ENCODE data around the gene NEK7.
"Not testable (repeated sequence)": the region's sequence is repeated elsewhere in the genome, so short reads cannot be mapped to it uniquely, and the experiment has no call there.

NEK7 gene

DNA sequence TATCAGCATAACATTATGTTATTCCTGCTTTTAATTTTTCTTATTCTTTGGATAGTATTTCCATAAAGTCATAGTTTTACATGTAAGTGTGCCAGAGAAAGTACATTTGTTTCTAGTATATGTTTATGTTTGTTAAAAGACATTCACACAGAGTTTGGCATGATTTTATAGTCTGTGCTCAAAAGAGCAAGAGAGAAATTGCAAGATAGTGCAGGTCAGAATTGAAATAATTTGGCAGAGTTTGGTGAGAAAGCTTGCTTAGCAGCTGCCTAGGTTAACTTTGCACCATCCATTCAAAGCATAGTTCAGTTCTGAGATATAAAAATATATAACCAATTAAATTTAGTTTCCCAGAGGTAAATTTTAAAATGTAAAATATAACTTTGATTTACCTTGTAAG, 17.0 kb downstream of the NEK7 start:
- DNase-seq: no peak

DNA sequence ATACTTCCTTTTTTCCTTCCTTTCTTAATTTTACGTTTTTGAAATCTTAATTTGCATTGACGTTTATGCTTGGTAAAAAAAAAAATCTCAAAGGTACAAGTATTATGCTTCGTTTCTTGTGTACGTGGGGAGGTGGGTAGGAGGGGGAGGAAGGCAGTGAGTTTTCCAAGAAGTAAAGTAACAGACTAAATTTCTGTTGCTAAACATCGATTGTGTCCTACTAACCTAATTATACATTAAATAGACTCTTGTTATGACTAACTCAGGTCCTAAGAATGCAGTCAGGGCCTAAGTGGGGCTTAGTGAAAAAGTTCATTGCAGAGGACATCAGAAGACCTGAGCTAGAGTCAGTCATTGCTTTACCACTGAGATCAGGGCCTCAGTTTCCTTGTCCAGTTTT, 17.5 kb downstream of the NEK7 start:
- no peak for DNase-seq

DNA sequence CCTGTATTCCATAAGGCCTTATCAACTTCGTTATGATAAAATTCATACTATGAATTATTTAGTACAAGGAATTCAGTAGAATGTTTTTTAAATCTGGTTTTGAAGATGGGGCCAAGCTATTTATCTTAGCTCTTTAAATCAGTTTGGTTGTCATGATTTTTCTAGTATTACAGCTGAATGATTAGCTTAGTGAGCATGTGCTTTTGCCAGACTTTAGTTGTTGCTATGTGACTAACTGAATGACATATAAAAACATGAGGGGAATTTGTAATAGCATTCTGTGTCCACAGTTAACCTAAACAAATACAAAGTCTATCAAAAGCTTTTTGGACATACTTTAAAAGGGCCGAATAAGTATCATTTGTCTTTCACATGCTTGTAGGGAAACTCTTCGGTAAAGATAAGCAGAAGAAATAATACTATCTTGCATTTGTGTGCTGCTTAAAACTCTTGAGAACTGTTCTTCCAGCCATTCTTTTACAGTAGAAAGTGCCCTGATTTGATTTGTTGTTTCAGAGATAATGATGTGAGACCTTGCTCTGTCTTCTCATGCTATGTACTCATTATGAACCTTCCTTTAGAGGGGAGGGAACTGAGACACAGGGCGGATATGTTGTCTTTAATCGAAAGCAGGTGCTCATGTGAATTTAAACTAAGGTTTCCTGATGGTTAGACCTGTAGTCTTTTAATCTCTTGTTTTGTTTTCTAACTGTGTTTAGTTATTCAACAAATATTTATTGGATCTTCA, 18.8 kb downstream of the NEK7 start:
- no peak for DNase-seq

DNA sequence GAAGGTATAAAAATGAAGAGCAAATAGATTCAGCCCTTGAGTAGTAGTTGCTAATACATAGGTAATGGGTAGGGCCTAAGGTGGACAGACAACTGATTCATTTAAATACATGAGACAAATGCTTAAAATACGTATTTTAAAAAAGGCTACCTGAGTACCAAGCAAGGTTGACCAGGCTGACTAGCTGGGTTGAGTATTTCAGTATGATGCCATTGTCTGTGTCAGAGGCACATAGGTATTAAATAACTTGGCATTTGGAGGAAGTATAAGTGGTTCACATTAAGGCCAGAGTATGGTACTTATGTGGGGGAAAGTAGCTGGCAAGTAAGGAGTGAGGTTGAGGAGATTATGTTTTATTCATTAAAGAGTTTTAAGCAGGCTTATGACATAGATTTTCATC, 19.4 kb downstream of the NEK7 start:
- DNase-seq: no peak

DNA sequence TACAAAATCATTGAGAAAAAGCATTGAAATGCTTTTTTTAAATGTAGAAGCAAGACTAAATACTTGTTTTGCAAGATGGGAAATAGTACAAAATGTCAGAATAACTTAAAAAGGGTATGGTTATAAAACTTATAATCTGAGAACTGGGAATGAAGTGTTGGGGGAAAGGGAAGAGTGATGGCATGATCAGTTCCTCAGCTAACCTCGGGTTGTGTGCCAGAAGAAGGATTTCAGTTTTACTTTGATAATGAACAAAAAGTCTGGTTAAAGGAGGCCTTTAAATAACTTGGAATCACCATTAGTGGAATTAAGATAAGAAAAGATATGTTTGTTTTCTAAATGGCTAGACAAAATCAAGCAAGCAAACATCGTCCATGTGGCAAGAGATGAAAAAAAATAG, 20.7 kb downstream of the NEK7 start:
- no peak for DNase-seq

DNA sequence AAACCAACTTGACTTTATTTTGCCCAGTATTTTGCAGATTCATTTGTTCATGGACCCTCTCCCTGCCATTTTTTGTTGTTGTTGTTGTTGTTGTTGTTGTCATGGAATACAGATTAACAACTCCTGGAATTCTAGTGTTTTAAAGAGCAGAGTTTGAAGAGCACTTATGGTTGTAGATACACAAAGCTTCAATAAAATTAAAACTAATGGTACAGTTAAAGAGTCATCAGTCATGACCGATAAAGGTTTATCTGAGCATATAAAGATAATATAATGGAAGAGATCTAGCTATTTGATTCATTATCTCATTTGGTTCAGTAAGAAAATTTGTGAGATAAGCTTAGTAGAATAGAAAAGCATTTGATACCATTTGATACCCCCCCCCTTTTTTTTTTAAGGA, 21.8 kb downstream of the NEK7 start:
- no peak for DNase-seq

DNA sequence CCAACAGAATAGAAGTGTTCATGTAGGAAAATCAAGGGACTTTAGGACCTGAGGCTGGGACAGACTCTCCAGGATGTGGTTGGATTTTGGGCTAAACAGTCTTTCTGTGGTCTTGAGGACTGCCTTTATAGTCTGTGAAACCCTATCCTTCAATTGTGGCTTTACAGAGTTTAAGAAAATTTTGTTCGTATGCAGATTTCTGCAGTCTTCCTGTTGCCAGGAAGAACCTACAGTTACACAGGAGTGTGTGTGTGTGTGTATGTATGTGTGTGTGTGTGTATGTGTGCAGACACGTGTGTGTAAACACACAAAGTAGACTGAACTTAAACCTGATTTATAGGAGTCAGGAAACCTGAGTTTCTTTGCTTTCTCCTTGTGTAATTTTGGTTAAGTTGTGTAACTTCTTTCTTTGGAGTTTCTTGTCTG, 22.8 kb downstream of the NEK7 start:
- no peak for DNase-seq

DNA sequence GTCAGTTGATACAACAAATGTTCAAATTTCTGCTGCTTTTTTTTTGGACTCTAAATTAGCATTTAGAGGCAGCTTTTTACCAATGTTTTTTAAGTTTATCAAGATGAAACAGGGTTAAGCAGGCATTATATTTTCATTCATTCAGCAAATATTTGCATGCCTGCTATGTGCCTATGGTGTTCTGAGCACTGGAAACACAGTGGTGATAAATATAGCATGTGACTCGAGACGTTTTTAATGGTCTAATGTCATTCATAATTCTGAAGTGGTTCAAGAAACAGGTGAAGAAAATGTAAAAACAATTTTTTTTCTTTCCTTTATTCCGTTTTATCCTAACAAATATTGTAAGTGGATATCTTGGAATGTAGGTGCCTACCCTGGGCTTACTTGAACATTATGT, 26.8 kb downstream of the NEK7 start:
- DNase-seq: no peak

DNA sequence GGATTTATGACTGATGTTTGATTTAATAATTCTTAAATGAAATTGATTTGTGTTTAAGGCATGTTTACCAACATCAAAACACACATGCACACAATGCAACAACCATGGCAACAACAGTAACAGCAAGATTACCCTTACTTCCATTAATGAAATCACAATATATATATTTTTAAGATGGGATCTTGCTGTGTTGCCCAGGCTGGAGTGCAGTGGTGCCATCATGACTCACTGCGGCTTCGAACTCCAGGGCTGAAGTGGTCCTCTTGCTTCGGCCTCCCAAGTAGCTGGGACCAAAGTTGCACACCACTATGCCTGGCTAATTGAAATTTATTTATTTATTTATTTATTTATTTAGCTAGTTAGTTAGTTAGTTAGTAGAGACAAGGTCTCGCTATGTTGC, 27.7 kb downstream of the NEK7 start:
- DNase-seq: no peak

DNA sequence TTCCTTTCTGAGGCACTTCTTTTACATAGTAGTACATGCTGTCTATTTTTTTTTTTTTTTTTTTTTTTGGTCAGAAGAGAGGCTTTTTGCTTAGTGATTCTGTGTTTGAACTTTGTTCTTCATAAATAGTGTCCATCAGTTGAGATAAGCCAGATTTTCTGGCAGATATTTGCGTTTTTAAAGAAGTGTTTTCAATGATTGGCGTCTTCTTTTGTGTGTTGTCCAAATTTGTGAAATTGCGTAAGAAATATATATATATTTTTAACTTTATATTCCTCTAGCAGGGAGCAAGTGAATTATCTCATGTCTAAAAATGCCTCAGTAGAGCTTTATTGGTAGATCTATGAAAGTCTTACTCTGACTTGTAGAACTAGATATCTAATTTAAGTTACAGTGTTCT, 28.3 kb downstream of the NEK7 start:
- DNase-seq: no peak

DNA sequence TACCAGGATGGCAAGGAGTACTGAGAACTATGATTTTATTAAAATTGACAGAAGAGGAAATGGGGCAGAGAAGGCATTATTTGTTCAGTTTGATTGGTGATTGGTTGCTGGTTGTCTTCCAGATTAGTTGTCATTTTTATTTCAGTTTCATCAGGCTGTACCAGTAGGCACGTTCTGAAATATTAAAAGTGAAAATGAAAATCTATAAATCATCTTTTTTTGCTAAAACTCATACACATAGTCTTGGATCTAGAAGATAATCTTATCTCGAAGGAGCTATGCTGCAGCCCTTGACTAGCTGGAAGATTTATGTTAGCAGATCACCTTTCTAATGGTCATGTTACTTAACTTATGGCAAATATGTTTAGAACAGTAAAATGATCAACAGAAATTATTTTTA, 29.0 kb downstream of the NEK7 start:
- DNase-seq: no peak

DNA sequence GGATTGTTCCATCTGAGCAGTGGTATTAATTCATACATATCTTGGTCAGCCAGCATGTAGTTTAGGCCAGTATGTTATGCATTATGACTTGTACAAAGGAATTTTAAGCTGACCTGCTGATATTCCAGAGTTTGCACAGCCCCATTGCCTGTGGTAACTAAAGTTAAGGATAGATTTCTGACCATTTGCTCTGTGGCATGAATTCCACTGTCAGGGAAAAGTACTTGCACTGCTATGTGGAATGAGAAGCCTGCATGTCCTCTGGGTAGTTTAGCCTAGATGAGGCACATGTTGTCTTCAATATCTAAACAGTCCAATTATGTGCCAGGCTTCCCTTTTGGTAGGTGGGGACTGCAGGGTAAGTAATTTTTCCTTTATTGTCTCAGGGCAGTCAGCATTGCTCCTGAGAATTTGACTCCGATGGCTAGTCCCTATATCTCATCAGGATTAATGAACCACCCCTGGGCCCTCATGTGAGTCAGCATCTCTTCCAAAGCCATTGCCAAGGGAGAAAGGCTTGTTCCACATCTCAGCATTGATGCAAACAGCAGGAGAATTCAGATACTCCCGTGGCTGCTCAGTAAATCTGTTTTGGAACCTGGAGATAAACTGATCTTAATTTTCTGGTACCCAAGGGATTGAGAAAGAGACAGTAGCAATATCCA, 30.2 kb downstream of the NEK7 start:
- no peak for DNase-seq

DNA sequence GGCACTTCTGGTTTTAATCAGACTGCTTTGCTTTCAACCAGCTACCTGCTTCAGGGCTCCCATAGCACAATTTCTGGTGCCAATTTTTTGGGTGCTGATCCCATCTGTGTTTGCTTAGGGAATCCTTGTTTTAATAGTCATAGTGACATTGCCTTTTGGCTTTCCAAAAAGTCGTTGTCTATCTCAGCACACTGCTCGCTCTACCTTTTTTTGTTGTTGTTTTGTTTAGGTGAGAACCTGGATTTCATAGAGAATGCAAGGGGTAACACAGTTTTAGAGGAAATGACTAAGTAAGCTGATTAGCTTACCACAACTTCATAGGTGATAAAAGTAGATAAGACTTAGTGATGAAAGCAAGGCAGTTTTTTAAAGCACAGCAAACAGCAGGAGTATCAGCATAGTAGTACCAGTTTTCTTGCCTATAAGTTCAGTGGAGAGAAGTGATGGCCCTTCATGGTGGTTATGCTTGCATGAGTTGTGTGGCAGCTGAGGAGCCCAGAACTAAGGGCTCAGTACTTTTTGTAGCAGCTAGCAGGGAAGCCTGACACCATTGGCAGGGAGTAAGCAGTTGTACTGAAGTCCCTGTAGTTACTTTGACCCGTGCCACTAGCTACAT, 31.3 kb downstream of the NEK7 start:
- no peak for DNase-seq

DNA sequence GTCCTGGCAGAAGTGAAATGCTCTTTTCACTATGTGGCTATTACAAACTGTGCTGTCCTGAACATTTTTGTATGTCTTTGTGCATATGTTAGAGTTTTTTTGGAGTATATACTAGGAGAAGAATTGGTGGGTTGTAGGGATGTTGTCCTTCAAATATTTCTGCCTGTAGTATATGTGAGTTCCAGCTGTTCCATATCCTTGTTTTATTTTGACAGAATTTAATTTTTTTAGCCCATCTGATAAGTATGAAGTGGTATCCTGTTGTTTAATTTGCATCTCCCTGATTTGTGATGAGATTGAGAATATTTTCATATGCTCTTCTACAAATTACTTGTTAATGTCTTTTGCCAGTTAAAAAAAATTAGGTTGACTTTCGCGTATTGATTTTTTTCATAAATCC, 34.3 kb downstream of the NEK7 start:
- no peak for DNase-seq

DNA sequence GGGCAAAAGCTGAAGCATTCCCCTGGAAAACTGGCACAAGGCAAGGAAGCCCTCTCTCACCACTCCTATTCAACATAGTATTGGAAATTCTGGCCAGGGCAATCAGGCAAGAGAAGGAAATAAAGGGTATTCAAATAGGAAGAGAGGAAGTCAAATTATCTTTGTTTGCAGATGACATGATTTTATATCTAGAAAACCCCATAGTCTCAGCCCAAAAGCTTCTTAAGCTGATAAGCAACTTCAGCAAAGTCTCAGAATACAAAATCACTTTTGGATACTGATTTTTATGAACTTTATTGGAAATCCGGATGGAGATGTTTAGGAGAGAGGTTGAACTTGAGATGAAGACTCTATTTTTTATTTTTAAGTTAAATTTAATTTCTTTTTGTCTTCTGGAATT, 37.1 kb downstream of the NEK7 start:
- DNase-seq: not testable (repeated sequence)

DNA sequence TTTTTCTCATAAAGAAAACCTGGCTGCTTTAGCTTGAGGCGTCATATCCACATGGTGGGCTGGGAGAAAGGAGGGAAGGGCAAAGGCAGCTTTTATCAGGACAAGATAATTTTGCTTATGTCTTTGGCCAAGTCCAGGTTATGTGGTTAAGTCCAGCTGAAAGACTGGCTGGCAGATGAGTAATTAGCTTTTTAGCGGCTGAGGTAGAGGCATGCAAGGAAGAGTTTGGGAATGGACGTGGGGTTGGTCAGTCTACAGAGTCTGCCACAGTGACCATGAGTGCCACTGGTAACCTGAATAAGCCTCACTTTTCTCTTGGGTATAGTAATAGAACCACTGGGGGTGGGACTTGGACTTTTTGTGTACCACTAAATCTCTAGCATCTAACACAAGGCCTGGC, 39.8 kb downstream of the NEK7 start:
- no peak for DNase-seq

DNA sequence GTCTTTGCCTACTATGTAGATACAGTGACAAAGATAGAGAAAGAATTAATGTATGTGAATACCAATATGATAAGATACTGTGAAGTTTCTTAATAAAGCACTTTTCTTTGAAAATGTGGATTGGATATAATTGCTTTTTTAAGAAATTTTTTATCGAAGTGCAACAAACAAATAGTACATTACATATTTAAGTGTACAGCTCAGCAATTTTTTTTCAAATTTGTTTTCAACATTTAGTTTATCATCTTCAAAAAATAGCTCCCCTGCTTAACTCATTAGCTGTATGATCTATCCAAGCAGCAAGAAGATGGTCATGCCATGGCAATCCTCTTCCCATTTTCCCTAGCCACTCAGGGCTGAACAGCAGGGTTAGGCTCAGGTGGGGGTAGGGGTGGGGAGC, 40.5 kb downstream of the NEK7 start:
- no peak for DNase-seq

DNA sequence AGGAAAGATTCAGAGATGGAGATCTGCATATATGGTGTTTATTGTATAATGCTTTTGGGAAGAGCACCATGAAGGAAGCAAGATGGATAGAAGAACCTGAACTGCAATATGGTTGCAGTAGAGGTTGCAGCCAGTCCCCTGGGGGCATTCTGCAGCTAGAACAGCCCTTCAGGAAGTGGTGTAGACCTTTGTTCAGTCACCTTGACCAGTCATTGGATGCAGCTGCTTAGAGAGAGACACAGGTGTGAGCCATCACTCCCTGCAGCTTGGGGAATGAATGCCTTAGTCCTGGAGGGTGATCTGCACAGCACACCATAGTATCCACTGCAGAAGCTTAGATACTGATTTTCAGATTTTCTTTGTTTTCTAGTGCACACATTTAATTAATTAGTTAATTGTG, 42.3 kb downstream of the NEK7 start:
- no peak for DNase-seq

DNA sequence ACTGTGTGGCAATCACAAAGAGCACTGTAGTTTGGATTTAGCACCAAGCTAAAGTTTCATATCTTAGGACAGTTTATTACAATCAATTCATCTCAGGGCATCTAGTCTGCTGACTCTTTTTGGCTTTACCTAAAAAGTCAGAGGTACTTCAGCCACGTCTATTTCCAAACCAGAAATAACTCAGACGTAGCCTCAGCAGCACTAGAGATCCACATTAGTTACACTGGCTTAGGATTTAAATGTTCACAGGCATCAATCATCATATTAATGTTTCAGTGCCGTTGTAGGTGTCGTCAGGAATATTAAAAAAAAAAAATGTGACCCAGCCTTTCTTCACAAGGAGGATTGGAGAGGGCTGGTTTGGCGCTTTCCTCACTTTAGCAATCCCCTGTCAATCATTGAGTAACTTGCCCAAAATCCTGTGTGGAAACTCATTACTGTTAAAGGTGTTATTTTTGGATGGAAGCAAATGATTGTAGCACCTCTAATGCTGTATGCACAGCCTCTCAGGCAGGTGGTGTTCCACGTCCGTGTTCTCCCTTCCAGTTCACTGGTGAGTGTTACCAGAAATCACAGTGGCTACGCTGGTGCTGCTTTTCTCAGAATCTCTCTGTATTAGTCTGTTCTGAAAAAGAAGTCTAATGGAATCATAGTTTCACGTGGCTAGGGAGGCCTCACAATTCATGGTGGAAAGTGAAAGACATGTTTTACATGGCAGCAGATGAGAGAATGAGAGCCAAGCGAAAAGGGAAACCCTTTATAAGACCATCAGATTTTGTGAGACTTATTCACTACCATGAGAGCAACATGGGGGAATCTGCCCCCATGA, 45.4 kb downstream of the NEK7 start:
- DNase-seq: no peak

DNA sequence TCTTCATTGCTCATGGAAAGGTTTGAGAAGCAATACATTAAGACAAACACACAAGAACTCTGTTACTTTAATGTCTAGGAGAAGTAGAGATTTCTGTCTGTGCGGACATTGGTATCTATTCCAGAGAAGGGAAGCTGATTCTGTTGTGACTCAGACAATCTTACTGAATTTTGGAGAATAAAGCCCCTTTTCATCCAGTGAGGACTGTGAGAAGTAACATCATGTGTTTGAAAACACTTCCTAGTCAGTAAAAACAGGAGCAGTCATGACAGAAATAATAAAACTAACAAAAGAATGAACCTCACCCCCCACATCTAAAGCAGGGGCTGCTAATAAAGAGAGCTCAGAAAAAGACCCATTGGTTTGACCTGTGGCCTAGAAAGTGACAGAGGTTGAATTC, 46.6 kb downstream of the NEK7 start:
- DNase-seq: no peak

DNA sequence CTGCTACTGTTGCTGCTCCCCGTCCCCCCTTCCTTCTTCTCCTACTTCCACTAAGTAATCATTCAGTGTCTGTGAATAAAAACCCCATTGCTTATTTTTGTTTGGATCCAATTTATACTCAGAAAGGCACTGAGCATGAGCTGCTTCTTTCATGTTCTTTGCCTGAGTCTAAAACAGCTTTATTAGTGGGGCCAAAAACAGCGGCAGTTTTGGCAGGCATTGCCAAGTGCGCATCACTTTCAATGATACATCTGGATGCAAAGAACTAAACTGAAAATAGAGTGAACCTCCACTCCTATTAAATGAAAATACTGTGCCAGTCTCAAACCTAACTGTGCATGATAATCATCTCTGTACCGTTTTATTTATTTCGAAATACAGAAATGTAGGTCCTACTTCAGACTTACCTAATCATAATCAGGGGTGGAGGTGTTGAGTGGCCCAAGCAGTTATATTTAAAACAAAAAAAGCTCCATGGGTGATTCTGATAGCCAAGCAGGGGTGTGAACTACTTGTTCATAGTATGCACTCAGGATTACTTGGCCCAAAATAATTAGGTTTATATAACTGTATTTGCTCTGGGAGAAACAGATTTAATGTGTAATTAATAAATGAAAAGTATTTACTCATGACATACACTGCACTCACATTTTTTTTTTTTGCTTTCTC, 48.4 kb downstream of the NEK7 start:
- no peak for DNase-seq

DNA sequence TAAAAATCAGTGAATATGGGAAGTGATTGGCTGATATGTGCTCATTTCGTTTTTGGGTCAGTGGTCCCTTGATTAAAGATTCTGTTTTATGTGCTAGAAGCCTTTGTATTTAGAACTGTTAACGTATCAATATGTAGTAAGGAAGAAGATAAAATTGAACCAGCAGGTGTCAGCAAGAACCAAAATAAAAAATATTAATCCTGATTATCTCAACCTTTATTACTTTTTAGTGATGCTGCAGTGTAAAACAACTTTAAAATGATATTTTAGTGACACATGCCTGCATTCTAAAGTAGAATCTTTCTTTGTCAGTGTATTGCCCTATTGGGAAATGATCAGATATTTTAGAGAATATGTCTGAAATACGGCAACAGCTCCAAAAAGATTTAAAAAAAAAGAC, 49.5 kb downstream of the NEK7 start:
- no peak for DNase-seq

DNA sequence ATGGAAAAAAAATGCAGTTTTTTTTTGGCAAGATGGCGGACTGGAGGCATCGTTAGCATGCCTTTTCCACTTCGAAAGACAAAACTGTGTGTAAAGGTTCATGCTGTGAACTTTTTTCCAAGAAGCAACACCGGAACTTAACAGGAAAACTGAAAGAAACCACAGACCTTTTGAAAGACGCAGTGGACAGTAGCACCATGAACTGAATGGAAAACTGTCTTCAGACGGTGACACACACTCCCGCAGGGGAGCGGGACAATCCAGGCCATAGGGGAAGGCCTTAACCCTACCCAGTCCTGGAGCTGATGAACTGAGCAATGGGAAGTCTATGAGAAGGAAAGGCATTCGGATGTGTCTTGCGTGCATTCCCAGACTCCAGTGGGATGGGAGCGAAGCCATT, 54.9 kb downstream of the NEK7 start:
- no peak for DNase-seq

All from NCI-H1417 treated with DMSO at 0.1 percent for 48 hours (cell line).